GM10248 (cell line): Measurements from ENCODE around the gene ANKRA2.

ENCODE experiments used
- CTCF ChIA-PET: fragments of 300-600 bp; sonication (Branson Sonifier 250); formaldehyde crosslinking; extraction: SDS; loops from one replicate; lab custom pipeline; 2021; ENCODE audit warnings: antibody characterized with exemption; lab: Yijun Ruan, JAX
- POLR2A ChIA-PET: fragments of 350-650 bp; sonication (Branson Sonifier 250); formaldehyde crosslinking; extraction: SDS; loops from one replicate; lab custom pipeline; 2020; ENCODE audit warnings: antibody characterized with exemption; lab: Yijun Ruan, JAX
- DNase-seq: peaks from one replicate; pipeline ENCODE4 v3.0.0; 2012; ENCODE audit errors: extremely low spot score
- TF ChIP-seq, protein P1 (sequence below): IDR thresholded peaks from 2 replicates; pipeline ENCODE4 v1.5.1; 2012; ENCODE audit warnings: mild to moderate bottlenecking, low read depth; ENCODE audit errors: extremely low read depth, missing control alignments, control extremely low read depth

The ANKRA2 gene

DNA sequence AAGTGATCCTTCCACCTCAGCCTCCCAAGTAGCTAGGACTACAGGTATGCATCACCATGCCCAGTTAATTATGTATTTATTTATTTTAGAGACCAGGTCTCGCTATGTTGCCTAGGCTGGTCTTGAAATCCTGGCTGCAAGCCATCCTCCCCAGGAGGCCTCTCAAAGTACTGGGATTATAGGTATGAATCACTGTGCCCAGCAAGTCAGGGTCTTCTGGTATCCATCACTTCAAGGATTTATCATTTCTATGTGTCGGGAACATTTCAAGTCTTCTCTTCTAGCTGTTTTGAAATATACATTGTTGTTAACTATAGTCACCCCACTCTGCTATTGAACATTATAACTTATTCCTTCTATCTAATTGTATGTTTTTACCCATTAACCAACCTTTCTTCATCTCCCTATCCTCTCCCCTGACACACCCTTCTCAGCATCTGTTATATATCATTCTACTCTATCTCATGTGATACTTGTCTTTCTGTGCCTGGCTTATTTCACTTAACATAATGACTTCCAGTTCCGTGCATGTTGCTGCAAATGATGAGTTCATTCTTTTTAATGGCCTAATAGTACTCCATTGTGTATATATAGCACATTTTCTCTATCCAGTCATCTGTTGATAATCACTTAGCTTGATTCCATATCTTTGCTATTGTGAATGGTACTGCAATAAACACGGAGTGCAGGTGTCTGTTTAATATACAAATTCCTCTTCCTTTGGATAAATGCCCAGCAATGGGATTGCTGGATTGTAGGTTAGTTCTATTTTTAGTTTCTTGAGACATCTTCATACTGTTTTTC is 26.5 kb upstream of the ANKRA2 start:
- ChIA-PET CTCF (interaction anchor here (0.7 to 10.7 kb wide), 38 partner anchors 11 to 1058 kb away, joined by 3 to 341 read pairs (median 4); partner anchors contain the start of gene ARHGEF28), POLR2A (no interaction called here)
- TF ChIP-seq, protein P1, sequence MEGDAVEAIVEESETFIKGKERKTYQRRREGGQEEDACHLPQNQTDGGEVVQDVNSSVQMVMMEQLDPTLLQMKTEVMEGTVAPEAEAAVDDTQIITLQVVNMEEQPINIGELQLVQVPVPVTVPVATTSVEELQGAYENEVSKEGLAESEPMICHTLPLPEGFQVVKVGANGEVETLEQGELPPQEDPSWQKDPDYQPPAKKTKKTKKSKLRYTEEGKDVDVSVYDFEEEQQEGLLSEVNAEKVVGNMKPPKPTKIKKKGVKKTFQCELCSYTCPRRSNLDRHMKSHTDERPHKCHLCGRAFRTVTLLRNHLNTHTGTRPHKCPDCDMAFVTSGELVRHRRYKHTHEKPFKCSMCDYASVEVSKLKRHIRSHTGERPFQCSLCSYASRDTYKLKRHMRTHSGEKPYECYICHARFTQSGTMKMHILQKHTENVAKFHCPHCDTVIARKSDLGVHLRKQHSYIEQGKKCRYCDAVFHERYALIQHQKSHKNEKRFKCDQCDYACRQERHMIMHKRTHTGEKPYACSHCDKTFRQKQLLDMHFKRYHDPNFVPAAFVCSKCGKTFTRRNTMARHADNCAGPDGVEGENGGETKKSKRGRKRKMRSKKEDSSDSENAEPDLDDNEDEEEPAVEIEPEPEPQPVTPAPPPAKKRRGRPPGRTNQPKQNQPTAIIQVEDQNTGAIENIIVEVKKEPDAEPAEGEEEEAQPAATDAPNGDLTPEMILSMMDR: no peak
- DNase-seq: no peak

DNA sequence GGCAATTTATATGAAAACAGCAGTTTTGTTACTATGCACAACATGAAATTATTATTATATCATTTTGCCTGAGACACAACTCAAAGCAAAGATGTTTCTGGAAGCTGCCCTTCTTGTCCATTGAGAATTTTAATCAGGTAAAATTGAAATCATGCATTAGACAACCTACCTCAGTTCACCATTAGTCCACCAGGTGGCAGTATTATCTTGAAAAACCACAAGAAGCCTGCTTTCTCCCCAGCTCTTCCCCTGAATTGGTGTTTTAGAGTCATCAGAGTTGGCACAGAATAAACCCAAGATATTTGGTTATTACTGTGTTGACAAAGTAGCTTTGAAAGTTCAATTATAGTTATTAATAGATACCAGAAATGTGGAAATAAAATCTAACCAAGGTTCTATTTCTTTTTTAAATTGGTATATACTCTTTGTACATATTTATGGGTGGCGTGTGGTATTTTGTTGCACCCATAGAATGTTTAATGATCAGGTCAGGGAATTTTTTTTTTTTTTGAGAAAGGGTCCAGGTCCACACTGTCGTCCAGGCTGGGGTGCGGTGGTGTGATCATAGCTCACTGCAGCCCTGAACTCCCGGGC is 25.8 kb upstream of the ANKRA2 start:
- TF ChIP-seq, protein P1: peak; percentile 81
- POLR2A ChIA-PET: no interaction called here
- CTCF ChIA-PET: interaction anchor here (0.6 to 10.7 kb wide), 48 partner anchors 10 to 1059 kb away, joined by 3 to 341 read pairs (median 4); partner anchors contain the start of gene ARHGEF28
- DNase-seq: peak; percentile 52

DNA sequence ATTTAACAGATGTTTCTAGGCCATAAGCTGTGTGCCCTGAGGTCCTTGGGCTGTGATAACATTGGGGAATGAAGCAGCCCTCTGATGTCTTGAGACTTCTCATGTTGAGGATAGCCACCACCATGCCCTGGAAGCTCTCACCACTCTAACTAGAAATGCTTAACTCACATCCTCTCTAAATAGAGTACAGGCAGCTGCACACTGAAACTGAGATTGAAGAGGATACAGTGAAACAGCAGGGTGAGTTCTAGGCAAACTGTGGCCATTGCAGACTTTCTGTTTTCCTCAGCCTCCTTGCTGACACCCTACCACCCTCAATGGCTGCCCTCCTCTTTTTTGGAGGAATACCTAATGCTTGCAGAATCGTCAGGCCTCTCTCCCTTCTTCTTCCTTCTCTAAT is 22.5 kb upstream of the ANKRA2 start:
- TF ChIP-seq, protein P1: no peak
- ChIA-PET CTCF (interaction anchor here (1.4 to 10.7 kb wide), 3 partner anchors 10 to 204 kb away, joined by 3 to 341 read pairs (median 4); no protein-coding TSS in a partner anchor), POLR2A (no interaction called here)
- peak; percentile 26 for DNase-seq

DNA sequence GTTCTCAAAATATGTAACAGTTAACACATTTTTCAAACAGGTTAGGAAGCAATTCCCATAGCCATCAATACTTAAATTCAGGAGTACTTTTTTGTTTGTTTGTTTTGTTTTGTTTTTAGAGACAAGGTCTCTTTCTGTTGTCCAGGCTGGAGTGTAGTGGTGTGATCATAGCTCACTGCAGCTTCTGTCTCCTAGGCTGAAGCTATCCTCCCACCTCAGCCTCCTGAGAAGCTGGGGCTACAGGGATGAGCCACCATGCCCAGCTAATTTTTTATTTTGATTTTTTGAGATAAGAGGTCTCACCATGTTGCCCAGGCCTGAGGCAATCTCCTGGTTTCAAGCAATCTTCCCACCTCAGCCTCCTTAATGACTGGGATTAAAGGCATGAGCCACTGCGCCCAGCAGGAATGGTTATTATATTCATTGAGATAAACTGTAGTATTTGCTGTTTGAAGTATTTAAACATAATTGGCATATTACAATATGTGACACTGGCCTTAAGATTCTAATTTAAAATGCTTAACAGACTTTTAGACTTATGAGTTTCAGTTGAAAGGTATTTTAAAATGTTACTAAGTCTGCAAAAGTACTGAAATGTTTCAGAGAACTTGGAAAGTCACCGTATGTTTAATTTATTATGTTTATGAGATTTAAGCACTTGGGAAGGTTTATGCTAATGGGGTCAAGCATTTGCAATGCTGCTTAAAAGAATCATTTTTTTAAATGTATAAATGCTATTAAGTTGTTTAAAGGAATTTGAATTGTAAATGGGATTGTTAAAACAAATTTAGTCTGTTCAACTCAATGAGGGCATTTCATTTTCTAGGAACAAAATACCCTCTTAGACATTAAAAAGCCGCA is 17.1 kb upstream of the ANKRA2 start:
- no peak for DNase-seq
- POLR2A ChIA-PET: no interaction called here
- TF ChIP-seq, protein P1: no peak
- CTCF ChIA-PET: interaction anchor here (1.2 to 2.7 kb wide), 3 partner anchors 8 to 32 kb away, joined by 3 to 19 read pairs (median 6); no protein-coding TSS in a partner anchor

DNA sequence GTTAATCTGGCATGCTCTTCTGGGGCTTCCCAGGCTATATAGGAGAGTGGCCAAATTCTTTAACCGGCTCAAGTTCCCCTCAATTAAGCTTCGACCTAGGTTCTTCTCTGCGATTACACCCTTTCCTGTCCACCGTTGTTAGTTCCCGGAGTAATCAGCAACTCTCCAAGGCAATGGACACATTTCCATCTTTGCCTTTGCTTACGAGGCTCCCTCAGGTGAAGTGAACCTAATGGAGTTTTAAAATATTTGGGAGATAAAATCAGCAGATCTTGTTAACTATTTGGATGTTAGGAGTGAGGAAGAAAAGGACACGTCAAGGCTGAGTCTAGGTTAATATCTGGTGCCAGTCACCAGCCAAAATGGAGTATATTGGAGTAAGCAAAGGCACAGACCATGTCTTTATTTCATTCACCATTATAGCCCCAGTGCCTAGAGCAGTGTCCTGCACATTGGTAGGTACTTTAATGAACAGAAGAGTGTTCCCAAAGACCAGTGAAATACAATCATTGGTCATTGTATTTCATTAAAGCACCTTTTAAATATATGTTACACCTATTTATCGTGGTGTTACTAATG is 619 bp upstream of the ANKRA2 start:
- ChIA-PET POLR2A (no interaction called here), CTCF (interaction anchor here (1.4 to 2.1 kb wide), 3 partner anchors 15 to 47 kb away, joined by 3 to 5 read pairs (median 4); no protein-coding TSS in a partner anchor)
- TF ChIP-seq, protein P1: no peak
- DNase-seq: no peak
